HG02759 (cell line): ENCODE results near the gene TFF1.

Experiments used
- ATAC-seq: cut with Tn5 transposase; IDR thresholded peaks from one replicate; pipeline ENCODE4 v1.9.1; 2021; ENCODE audit warnings: mild to moderate bottlenecking, moderate library complexity; ENCODE audit not compliant: unreplicated experiment

TFF1 gene

GRCh38 chr21:42400525-42400924 is 34.2 kb upstream of the TFF1 start:
- no peak for ATAC-seq

GRCh38 chr21:42398436-42399028 is 32.2 kb upstream of the TFF1 start:
- ATAC-seq, result no peak

- no peak for ATAC-seq
Observed at GRCh38 chr21:42397746-42398394, 31.5 kb upstream of the TFF1 start.

- ATAC-seq, result no peak
Observed at GRCh38 chr21:42396799-42397745, 30.7 kb upstream of the TFF1 start.

GRCh38 chr21:42395905-42396651 is 29.7 kb upstream of the TFF1 start, which contains the start of gene TMPRSS3:
Gene TMPRSS3, minus strand, starts transcription at chr21:42396052. Its CDS starts 635 bp downstream, at chr21:42395417.
- no peak for ATAC-seq

GRCh38 chr21:42395302-42395701 is 29.0 kb upstream of the TFF1 start:
- no peak for ATAC-seq

GRCh38 chr21:42393443-42393950 is 27.2 kb upstream of the TFF1 start:
- ATAC-seq, result no peak

GRCh38 chr21:42392731-42393442 is 26.6 kb upstream of the TFF1 start:
- ATAC-seq, result peak; percentile 77

GRCh38 chr21:42391297-42391696 is 25.0 kb upstream of the TFF1 start:
- ATAC-seq, result no peak

- no peak for ATAC-seq
Observed at GRCh38 chr21:42390696-42391095, 24.4 kb upstream of the TFF1 start.

- ATAC-seq, result no peak
Observed at GRCh38 chr21:42390193-42390592, 23.9 kb upstream of the TFF1 start.

- no peak for ATAC-seq
Observed at GRCh38 chr21:42389449-42389835, 23.1 kb upstream of the TFF1 start.

GRCh38 chr21:42388740-42389448 is 22.6 kb upstream of the TFF1 start:
- no peak for ATAC-seq

- ATAC-seq, result no peak
Observed at GRCh38 chr21:42387843-42388340, 21.6 kb upstream of the TFF1 start.

GRCh38 chr21:42387164-42387563 is 20.8 kb upstream of the TFF1 start:
- ATAC-seq, result no peak

- ATAC-seq, result no peak
Observed at GRCh38 chr21:42386034-42386591, 19.8 kb upstream of the TFF1 start.

GRCh38 chr21:42385619-42386018 is 19.3 kb upstream of the TFF1 start:
- ATAC-seq, result no peak

GRCh38 chr21:42384989-42385388 is 18.7 kb upstream of the TFF1 start:
- ATAC-seq, result no peak
